GM10847 (cell line): Measurements from ENCODE around the gene SLC25A41.

Experiments
- POLR2A ChIP-seq: IDR thresholded peaks from 2 replicates; pipeline ENCODE4 v1.6.1; 2011; ENCODE audit not compliant: insufficient read length; ENCODE audit errors: extremely low read depth

Gene SLC25A41

DNA sequence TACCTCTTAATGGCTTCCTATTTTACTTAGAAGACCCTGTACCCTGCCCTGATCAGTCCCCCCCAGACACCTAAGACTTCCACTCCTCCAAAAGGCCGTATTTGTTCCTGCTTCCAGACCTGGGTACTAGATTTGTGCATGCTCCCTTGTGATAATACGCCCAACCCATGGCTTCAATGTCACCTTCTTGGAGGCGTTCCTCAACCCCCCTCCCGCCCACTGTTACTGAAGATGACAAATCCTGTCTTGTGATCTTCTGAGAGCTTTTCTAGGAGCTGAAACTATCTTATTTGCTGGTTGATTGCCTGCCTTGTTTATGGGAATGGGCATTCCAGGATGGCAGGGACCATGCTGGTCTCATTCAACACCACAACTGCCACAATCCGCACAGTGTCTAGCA lies 16.6 kb upstream of the SLC25A41 start:
- no peak for TF ChIP-seq POLR2A

DNA sequence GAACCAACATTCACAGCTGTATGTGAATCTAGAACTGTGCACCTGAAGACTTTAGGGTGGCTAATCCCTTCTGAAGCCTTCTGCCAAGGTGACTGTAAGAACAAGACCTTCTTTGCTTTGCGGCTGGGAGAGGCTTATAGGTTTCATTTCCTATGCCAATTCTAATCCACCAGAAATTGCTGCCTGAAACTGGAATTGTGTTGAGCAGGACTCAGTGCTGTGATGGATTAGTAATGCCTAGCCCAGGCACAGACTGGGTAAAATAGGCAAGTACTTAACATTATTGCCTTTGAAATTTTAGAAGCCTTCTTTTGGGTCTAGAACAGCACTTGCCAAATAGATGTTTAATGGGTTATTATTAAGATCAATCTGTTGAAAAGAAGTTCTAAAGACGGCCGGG lies 14.5 kb upstream of the SLC25A41 start:
- no peak for TF ChIP-seq POLR2A

- TF ChIP-seq POLR2A, result no peak
Observed at GRCh38 chr19:6446452-6446851, 12.9 kb upstream of the SLC25A41 start.

DNA sequence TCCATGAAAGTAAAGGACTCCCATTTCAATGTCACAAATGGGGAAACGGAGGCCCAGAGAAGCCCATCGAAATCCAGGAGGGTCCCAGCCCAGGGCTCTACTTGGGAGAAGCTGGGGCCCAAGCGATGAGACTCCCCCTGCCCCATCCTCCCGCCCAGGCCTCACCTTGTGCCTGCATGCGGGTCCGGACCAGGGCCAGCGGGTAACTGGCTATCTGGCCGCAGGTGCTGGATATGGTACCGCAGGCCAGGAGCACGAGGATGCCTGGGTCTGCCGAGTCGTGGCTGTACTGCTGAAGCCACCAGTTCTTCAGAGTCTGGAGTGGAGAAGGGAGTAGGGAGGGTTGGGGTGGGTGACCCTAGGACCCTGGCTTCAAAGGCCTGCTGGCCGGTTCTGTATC lies 10.4 kb upstream of the SLC25A41 start:
- TF ChIP-seq POLR2A, result no peak

DNA sequence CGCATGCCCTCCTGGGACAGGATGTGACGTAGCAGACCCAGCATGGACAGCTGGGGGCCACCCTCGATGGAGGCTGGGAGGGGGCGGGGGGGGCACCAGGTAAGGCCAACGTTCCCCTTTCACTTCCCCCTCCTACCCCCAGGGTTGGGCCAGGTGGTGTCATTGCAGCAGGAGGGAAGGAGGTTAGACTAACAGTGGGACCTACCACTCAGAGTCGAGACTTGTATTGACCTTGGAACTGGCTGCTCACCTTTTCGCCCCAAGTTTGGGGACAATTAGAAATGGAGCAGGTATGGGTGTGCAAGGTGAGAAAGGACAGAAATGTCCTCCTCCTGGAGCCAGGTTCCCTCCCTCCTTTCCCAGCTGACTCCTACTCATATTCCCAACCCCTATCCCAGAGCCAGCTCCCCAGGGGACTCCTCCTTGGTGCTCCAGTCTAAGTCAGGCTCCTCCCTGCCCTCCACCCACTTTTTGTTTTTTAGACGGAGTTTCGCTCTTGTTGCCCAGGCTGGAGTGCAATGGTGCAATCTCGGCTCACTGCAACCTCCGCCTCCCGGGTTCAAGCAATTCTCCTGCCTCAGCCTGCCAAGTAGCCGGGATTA lies 8.6 kb upstream of the SLC25A41 start:
- TF ChIP-seq POLR2A, result no peak

DNA sequence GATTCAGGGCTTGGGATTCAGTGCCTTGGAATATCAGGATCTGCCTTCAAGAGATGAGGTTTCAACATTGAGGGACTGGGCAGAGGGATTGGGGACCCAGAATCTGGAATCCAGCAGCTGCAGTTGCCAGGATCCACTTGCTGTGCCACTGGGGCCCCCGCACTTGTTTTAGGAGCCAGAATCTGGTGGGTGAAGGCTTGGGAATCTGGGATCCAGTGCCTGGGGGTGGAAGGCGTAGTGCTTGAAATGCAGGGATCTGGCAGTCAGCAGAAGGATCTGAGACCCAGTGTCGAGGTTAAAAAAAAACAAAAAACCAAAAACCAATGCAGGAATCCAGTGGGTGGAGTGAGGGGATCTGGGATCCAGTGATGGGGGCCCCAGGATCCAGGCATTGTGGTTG lies 7.3 kb upstream of the SLC25A41 start:
- TF ChIP-seq POLR2A, result no peak

GRCh38 chr19:6439743-6440142 lies 6.2 kb upstream of the SLC25A41 start:
- TF ChIP-seq POLR2A, result no peak

GRCh38 chr19:6433165-6433564 lies 398 bp downstream of the SLC25A41 start:
- TF ChIP-seq POLR2A, result no peak

DNA sequence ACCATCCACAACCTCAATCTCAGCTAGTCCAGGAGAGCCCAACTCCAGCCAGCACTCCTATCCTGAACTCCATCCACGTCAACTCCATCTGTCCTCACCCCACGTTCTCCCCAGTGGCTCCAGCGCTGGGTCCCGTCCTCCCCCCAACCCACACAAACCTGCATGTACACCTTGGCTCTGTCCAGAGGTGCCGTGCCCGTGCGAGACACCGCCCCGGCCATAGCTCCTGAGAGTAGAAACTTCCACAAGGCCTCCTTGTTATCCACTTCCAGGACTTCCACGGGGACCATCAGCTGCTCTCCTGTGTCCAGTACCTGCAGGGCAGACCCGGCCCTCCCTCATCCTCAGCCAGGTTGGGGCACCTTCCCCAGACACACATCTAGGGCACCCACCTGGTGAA lies 1.7 kb downstream of the SLC25A41 start:
- no peak for TF ChIP-seq POLR2A

- TF ChIP-seq POLR2A, result no peak
Observed at GRCh38 chr19:6429419-6430221, 3.9 kb downstream of the SLC25A41 start.

DNA sequence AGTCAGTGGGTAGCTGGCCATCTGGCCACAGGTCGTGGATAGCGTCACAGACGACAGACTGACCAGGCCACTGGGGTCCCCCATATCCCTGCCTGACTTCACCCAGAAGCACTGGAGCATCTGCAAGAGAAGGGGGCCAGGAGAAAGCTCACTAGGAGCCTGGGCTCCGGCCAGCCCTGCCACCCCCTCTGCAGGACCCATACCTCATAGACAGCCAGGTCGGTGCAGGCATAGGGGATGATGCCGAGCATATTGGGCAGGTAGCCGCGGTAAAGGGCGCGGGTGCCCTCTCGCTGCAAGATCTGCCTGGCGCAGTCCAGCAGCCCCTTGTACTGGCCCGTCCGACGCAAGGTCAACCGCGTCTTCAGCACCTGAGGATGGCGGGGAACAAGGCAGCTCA lies 6.4 kb downstream of the SLC25A41 start:
- no peak for TF ChIP-seq POLR2A

DNA sequence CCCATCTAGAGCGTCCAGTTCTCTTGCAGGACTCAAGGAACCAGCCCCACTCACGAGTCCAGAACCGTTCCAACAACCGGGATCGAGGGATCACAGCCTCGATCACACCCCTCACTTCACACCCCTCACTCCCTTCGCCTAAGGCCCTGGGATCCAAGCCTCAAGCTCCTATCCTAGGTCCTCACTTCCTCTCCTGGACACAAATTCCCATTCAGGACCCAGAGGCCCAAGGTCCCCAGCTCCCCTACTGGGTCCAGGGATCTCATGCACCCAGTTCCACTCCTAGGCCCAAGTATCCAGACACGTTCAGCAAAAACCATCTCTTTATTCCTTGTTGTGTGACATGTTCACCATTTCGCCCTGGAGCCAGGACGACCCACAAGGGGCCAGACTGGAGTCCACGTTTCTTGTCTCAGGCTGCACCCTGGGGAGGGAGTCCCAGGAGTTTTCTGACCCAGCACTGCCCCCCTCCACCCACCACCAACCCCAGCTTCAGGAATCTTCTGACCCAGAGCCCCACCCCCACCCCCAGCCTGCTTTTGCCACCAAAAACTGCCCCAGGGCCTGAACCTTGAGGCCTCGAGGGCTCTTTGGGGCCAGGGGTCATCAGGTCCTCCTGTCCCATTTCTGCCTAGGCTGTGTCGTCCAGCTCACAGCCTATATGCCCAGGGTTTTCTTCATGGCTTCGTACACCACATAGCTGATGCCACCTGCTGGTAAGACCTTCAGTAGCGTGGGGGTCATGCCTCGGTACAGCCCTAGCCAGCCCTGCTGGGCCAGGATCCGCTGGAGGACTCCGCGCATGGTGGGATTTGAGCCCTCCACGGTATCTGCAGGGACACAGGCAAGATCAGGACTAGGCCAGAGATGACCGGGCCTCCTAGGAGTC lies 7.6 kb downstream of the SLC25A41 start:
- no peak for TF ChIP-seq POLR2A

DNA sequence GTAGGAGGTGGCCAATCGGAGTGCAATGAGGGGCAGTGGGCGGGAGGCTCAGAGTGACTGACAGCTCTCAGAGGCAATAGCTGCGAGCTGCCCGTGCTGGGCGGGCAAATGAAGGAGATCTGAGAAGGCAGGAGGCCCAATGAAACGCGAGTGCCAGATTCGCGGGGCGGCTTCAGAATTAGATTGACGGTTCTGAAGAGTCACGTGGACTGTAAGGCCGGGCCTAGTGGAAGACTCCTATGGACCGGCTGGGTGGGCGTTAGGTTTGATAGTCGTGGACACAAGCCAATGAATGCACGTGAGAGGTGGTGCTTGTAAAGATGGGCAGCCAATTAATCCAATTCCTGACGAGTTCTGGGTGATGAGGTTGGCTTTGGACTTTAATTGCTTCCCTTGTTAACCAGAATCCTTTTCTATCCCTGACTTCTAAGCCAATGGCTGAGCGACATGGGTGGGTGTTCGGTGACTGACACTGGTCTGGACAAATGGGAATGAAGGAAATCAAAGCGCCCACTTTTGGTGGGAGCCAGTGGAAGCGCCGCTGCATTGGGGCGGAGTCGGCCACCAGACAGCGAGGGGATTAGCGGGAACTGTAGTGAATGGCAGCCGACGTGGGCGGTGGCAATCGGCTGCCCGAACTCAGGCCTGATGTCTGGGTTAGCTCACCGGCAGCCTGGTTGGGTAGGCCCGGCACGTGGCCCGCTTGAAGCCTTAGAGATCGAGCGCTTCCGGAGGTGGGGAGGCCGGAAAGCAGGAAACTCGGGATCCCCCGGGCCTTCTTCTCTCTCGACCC lies 8.4 kb downstream of the SLC25A41 start:
- peak; percentile 48 for TF ChIP-seq POLR2A

GRCh38 chr19:6424195-6424938 lies 9.2 kb downstream of the SLC25A41 start, which contains the start of gene KHSRP:
Gene KHSRP, minus strand, starts transcription at chr19:6424811. Its CDS starts 110 bp downstream, at chr19:6424701.
- peak; percentile 73 for TF ChIP-seq POLR2A
